22Rv1 (cell line): ENCODE measurements around the gene ZFYVE28.

Source experiments
- CTCF ChIP-seq: fragments of 450-650 bp; IDR thresholded peaks from 2 replicates; pipeline ENCODE4 v1.5.1; 2017; ENCODE audit warnings: mild to moderate bottlenecking
- ZFX ChIP-seq: fragments of 450-650 bp; IDR thresholded peaks from 2 replicates; pipeline ENCODE4 v1.6.1; 2017; ENCODE audit warnings: antibody characterized with exemption, borderline replicate concordance

- TF ChIP-seq CTCF (no peak), ZFX (no peak)
Measured at GRCh38 chr4:2265113-2266110, 153.0 kb downstream of the ZFYVE28 start.
